Vagina (tissue), 2 donors: Measurements from ENCODE around the gene PCDH20. TPM values are rescaled to one million over a fixed set of nuclear protein-coding genes. Genes with fewer than 3 reads are reported as not detected.

ENCODE experiments used
- DNase-seq, 2 donors: peaks; one replicate each; pipeline ENCODE4 v3.0.0-alpha.2; 2017; ENCODE audit errors: extremely low spot score in 2 of 2
- H3K27ac ChIP-seq: fragments of 200-600 bp; sonication (generic); one replicate; pipeline ENCODE4 v1.5.1; 2019
- H3K27me3 ChIP-seq: fragments of 200-600 bp; sonication (generic); one replicate; pipeline ENCODE4 v1.5.1; 2019
- H3K36me3 ChIP-seq, 2 donors: fragments of 200-600 bp; sonication (generic); one replicate each; pipeline ENCODE4 v1.5.1; 2017 to 2019
- H3K4me1 ChIP-seq: fragments of 200-600 bp; sonication (generic); one replicate; pipeline ENCODE4 v1.5.1; 2019
- H3K4me3 ChIP-seq, 2 donors: fragments of 200-600 bp; sonication (generic); 1 replicate in 1 of 2; 2 replicates in 1 of 2; pipeline ENCODE4 v1.5.1; 2016 to 2019
- H3K9me3 ChIP-seq: fragments of 200-600 bp; sonication (generic); one replicate; pipeline ENCODE4 v1.5.1; 2019
- POLR2A ChIP-seq, 2 donors: fragments of 450-650 bp; IDR thresholded peaks; one replicate each; pipeline ENCODE4 v1.6.1; 2017; ENCODE audit warnings: antibody characterized with exemption in 2 of 2, mild to moderate bottlenecking in 2 of 2, moderate library complexity in 2 of 2
- POLR2AphosphoS5 ChIP-seq, 2 donors: sonication (generic); formaldehyde crosslinking; IDR thresholded peaks; one replicate each; pipeline ENCODE4 v1.9.0; 2017; ENCODE audit warnings: antibody characterized with exemption in 2 of 2, mild to moderate bottlenecking in 2 of 2, low read depth in 1 of 2; ENCODE audit not compliant: insufficient read depth in 1 of 2
- intact Hi-C: fragments of 100-400 bp; cut with DNase I; formaldehyde crosslinking; loops from one replicate; pipeline ENCODE4 v1.15.1; 2023
- total RNA-seq: library from RNA; depleted of rRNA; stranded (reverse); fragments of >200 nt; gene quantifications from one replicate; pipeline ENCODE4 v1.2.3, GENCODE V29; 2016
- TF ChIP-seq, protein P1 (sequence below), 3 experiments: fragments of 450-650 bp in 2 of 3; fragments of 200-600 bp in 1 of 3; sonication (generic) in 1 of 3; IDR thresholded peaks; one replicate each; pipeline ENCODE4 v1.5.1; 2017 to 2019; ENCODE audit warnings: antibody characterized with exemption in 3 of 3, mild to moderate bottlenecking in 2 of 3, moderate library complexity in 2 of 3

The PCDH20 gene
- total RNA-seq, 1 donor from 2014 or later = 0.98 TPM

DNA sequence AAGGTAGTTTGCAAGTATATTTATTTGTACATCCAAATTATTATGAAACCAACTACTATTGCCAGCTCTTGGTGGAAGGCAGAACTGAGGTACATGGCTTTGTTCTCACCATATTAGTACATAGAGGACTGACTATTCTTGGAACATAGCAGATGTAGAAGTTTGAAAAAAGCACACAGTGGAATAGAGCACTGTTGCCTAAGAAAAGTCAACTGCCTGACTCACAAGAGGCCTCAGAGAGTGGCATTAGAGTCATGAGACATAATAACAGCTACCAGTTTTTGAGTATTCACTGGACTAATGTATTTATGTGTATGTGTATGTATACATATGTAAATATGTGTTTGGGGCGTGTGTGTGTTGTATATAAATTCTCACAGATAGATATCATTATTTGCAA, 8.3 kb upstream of the PCDH20 start:
- Histone ChIP-seq H3K27ac (no peak overlapping the region), H3K4me3 (no peak overlapping the region), H3K9me3 (no peaks in the 10 kb centered on the region), H3K36me3 (no peaks in the 10 kb centered on the region), H3K27me3 (no peaks in the 10 kb centered on the region), H3K4me1 (no peaks in the 10 kb centered on the region)
- TF ChIP-seq POLR2A (IDR thresholded peaks at IDR 0.05) (no peak), POLR2AphosphoS5 (IDR thresholded peaks at IDR 0.05; ENCODE audit: insufficient read depth in 1 of 2, low read depth in 1 of 2) (no peak)
- TF ChIP-seq, protein P1, sequence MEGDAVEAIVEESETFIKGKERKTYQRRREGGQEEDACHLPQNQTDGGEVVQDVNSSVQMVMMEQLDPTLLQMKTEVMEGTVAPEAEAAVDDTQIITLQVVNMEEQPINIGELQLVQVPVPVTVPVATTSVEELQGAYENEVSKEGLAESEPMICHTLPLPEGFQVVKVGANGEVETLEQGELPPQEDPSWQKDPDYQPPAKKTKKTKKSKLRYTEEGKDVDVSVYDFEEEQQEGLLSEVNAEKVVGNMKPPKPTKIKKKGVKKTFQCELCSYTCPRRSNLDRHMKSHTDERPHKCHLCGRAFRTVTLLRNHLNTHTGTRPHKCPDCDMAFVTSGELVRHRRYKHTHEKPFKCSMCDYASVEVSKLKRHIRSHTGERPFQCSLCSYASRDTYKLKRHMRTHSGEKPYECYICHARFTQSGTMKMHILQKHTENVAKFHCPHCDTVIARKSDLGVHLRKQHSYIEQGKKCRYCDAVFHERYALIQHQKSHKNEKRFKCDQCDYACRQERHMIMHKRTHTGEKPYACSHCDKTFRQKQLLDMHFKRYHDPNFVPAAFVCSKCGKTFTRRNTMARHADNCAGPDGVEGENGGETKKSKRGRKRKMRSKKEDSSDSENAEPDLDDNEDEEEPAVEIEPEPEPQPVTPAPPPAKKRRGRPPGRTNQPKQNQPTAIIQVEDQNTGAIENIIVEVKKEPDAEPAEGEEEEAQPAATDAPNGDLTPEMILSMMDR (IDR thresholded peaks at IDR 0.05) = no peak
- DNase-seq = no peak
- intact Hi-C loops = no loop called here

DNA sequence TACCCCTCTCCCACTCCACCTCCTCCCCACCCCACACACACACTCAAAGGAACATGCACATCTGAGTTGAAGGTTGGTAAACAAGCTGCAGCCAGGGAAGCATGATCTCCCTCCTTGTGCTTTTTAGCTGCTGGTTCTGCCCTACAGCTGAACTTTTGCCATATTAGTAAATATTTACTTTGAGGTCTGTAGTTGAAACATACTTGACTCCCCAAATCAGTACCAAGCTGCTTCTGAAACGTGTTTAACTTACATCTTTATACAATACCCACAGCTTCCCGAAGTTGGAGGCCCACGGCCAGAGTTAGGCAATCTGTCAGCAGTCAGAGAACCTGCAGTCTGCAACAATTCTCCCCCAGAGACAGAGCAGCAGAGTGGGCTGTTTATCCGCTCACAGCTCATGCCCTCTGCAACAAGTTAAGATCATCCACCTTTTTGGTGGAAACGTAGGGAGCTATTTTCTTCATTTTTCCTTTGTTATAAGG, 1.5 kb upstream of the PCDH20 start:
- no peak for DNase-seq
- intact Hi-C loops = no loop called here
- no peaks in the 10 kb centered on the region for H3K27me3 ChIP-seq
- no peak overlapping the region for H3K27ac ChIP-seq
- H3K36me3 ChIP-seq = no peaks in the 10 kb centered on the region
- peaks cover 11% of the 10 kb centered on the region for H3K4me1 ChIP-seq
- H3K9me3 ChIP-seq = no peaks in the 10 kb centered on the region
- TF ChIP-seq, protein P1 (IDR thresholded peaks at IDR 0.05) = no peak
- TF ChIP-seq POLR2A (IDR thresholded peaks at IDR 0.05) (no peak), POLR2AphosphoS5 (IDR thresholded peaks at IDR 0.05; ENCODE audit: insufficient read depth in 1 of 2, low read depth in 1 of 2) (no peak)
- H3K4me3 ChIP-seq = no peak overlapping the region

- H3K27me3 ChIP-seq = no peaks in the 10 kb centered on the region
- TF ChIP-seq, protein P1 (IDR thresholded peaks at IDR 0.05) = no peak
- TF ChIP-seq POLR2AphosphoS5 (IDR thresholded peaks at IDR 0.05; ENCODE audit: insufficient read depth in 1 of 2, low read depth in 1 of 2) = peak in 1 of 2 donors; percentile 24
- DNase-seq = no peak
- intact Hi-C loops = no loop called here
- no peaks in the 10 kb centered on the region for H3K9me3 ChIP-seq
- peak overlapping the region; percentile 27 to 44 for H3K4me3 ChIP-seq
- no peaks in the 10 kb centered on the region for H3K36me3 ChIP-seq
- H3K27ac ChIP-seq = no peak overlapping the region
- peaks cover 11% of the 10 kb centered on the region for H3K4me1 ChIP-seq
Measured at GRCh38 chr13:61415058-61415721, 459 bp downstream of the PCDH20 start.

GRCh38 chr13:61414686-61415057, 977 bp downstream of the PCDH20 start:
- Histone ChIP-seq H3K4me3 (peak overlapping the region; percentile 27 to 44), H3K27ac (no peak overlapping the region), H3K36me3 (no peaks in the 10 kb centered on the region), H3K27me3 (no peaks in the 10 kb centered on the region), H3K4me1 (peaks cover 11% of the 10 kb centered on the region), H3K9me3 (no peaks in the 10 kb centered on the region)
- TF ChIP-seq POLR2A (IDR thresholded peaks at IDR 0.05) (no peak), POLR2AphosphoS5 (IDR thresholded peaks at IDR 0.05; ENCODE audit: insufficient read depth in 1 of 2, low read depth in 1 of 2) (no peak)
- TF ChIP-seq, protein P1 (IDR thresholded peaks at IDR 0.05) = no peak
- intact Hi-C loops = no loop called here
- DNase-seq = no peak
